T-cell (primary cell): ENCODE measurements around the gene SRPK3. TPM values are rescaled to one million over a fixed set of nuclear protein-coding genes. Genes with fewer than 3 reads are reported as not detected.
A peak's percentile ranks its signal among the peaks of the same experiment; 100 is the strongest.

ENCODE experiments used
- ATAC-seq, 4 experiments: fragments of 200-7000 bp in 3 of 4; fragments of 150-1000 bp in 1 of 4; cut with Tn5 transposase; replicated peaks in 1 of 4; 1 replicate in 3 of 4; 2 replicates in 1 of 4; pipeline ENCODE4 v1.10.0; 2021; ENCODE audit warnings: moderate library complexity in 3 of 4, mild to moderate bottlenecking in 2 of 4, moderate number of reproducible peaks in 1 of 4
- CTCF ChIA-PET, 2 donors: fragments of 300-600 bp; sonication (Branson Sonifier 250); formaldehyde crosslinking; loops; one replicate each; lab custom pipeline; 2022; ENCODE audit warnings: antibody characterized with exemption in 2 of 2; lab: Charles Lee
- POLR2A ChIA-PET, 2 donors: fragments of 300-600 bp; sonication (Branson Sonifier 250); formaldehyde crosslinking; loops; one replicate each; lab custom pipeline; 2022; ENCODE audit warnings: antibody characterized with exemption in 2 of 2; lab: Charles Lee
- DNase-seq, 35 experiments: peaks; one replicate each; pipeline versions ENCODE4 v3.0.0 to v3.0.0-alpha.2; 2013 to 2023
- H3K27ac ChIP-seq: one replicate; pipeline ENCODE4 v1.5.1; 2013; ENCODE audit warnings: low read length
- H3K27me3 ChIP-seq, 2 experiments: replicated peaks in 1 of 2; 1 replicate in 1 of 2; 2 replicates in 1 of 2; pipeline versions ENCODE4 v1.6.1 to v1.7.0; 2013; ENCODE audit warnings: low read length in 1 of 2, mixed read lengths in 1 of 2; ENCODE audit not compliant: control insufficient read depth in 2 of 2, insufficient read depth in 2 of 2; ENCODE audit errors: extremely low read depth in 1 of 2
- H3K36me3 ChIP-seq, 2 donors: 1 replicate in 1 of 2; 2 replicates in 1 of 2; pipeline versions ENCODE4 v1.6.1 to v1.7.0; 2013; ENCODE audit warnings: low read length in 1 of 2; ENCODE audit not compliant: control insufficient read depth in 2 of 2, insufficient read depth in 1 of 2; ENCODE audit errors: extremely low read depth in 1 of 2
- H3K4me1 ChIP-seq, 2 experiments: 1 replicate in 1 of 2; 2 replicates in 1 of 2; pipeline versions ENCODE4 v1.6.1 to v1.7.0; 2013; ENCODE audit warnings: low read length in 2 of 2, mixed read lengths in 1 of 2; ENCODE audit not compliant: insufficient read depth in 2 of 2, control insufficient read depth in 1 of 2; ENCODE audit errors: extremely low read depth in 1 of 2
- H3K4me3 ChIP-seq, 2 donors: 1 replicate in 1 of 2; 2 replicates in 1 of 2; pipeline versions ENCODE4 v1.5.1 to v1.7.0; 2013; ENCODE audit warnings: mild to moderate bottlenecking in 2 of 2, low read length in 1 of 2, moderate library complexity in 1 of 2; ENCODE audit not compliant: control insufficient read depth in 1 of 2; ENCODE audit errors: extremely low read depth in 1 of 2
- H3K9me3 ChIP-seq: 2 replicates; pipeline ENCODE4 v1.7.0; 2013
- H3K27ac Mint-ChIP-seq, 2 donors: one replicate each; pipeline ENCODE4 v1.8.0; 2020 to 2021; ENCODE audit warnings: mild to moderate bottlenecking in 2 of 2, mixed read lengths in 2 of 2
- H3K27me3 Mint-ChIP-seq, 2 donors: one replicate each; pipeline ENCODE4 v1.8.0; 2021 to 2022; ENCODE audit warnings: mixed read lengths in 2 of 2
- H3K36me3 Mint-ChIP-seq: one replicate; pipeline ENCODE4 v1.8.0; 2021; ENCODE audit warnings: mixed read lengths
- H3K4me1 Mint-ChIP-seq, 3 donors: one replicate each; pipeline ENCODE4 v1.8.0; 2020 to 2022; ENCODE audit warnings: mixed read lengths in 3 of 3, mild to moderate bottlenecking in 1 of 3
- H3K4me3 Mint-ChIP-seq, 3 donors: one replicate each; pipeline ENCODE4 v1.8.0; 2020 to 2022; ENCODE audit warnings: mild to moderate bottlenecking in 3 of 3, mixed read lengths in 3 of 3, moderate library complexity in 3 of 3
- H3K9me3 Mint-ChIP-seq, 3 donors: one replicate each; pipeline ENCODE4 v1.8.0; 2020 to 2022; ENCODE audit warnings: mixed read lengths in 3 of 3
- WGBS: methylation state at CpG from one replicate; pipeline ENCODE4 v1.1.5; 2013; ENCODE audit warnings: missing lambda C conversion rate; ENCODE audit not compliant: insufficient coverage; 5-methylcytosine and 5-hydroxymethylcytosine counted together
- total RNA-seq, 35 experiments: library from RNA in 6 of 35; stranded (reverse) in 6 of 35; fragments of 120-200 nt in 1 of 35; gene quantifications; one replicate each; pipeline versions ENCODE4 v1.2.1 to v1.2.4 and lab custom pipeline; 2013 to 2026

SRPK3 gene
- total RNA-seq, 5 donors from 2014 or later (not counting 1 experiment from before 2014, with no cell fraction given), result not detected

DNA sequence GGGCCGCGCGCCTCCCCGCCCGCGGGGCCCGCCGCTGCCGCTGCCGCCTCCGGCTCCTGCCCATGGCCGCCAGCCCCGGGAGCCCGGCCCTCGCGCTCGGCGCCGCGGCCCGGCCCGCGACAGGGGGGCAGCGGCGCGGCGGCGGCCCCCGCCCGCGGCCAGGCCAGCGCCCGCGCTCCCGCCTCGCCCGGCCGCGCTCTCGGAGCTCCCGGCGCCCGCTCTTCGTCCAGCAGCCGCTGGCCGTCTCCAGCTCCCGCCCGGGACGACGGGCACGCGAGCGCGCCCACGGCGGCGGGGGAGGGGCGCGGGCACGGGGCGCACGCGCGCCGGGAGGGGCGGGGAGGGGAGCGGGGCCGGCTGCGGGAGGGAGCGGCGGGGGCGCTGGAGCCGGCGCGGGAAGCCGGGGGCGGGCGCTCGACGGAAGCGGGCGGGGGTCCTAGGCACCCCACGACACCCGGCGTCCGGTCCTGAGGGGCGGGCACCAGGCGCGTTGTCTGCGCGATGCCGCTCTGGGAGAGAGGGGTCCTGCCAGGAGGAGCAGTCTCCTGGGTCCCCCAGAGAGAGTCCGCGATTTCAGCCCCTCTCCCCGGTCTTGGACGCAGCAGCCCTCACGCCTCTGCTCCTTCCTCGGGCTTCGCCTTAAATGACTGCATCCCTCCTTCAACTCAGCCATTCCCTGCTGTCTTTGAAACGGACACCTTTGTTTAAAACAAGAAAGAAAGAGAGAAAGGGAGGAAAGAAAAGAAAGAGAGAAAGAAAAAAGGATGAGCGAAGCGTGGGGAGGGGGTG lies 50.0 kb downstream of the SRPK3 start:
- Mint-ChIP-seq H3K4me3 (peak overlapping the region; percentile 31 to 64 (median 58)), H3K4me1 (peaks cover 13 to 23% (median 18%) of the 10 kb centered on the region in 3 donors), H3K27me3 (peaks cover 5 to 13% of the 10 kb centered on the region in 2 donors), H3K9me3 (no peaks in the 10 kb centered on the region), H3K27ac (no peak overlapping the region), H3K36me3 (no peaks in the 10 kb centered on the region)
- ChIA-PET POLR2A (no interaction called here), CTCF (no interaction called here)
- Histone ChIP-seq H3K4me3 (peak overlapping the region in 1 of 2 donors; percentile 21), H3K9me3 (no peaks in the 10 kb centered on the region), H3K27me3 (peaks cover 0 to 10% of the 10 kb centered on the region in 2 experiments), H3K27ac (no peak overlapping the region), H3K4me1 (peaks cover 0 to 23% of the 10 kb centered on the region in 2 experiments), H3K36me3 (no peaks in the 10 kb centered on the region)
- DNase-seq (no peak), ATAC-seq (peak in 1 of 4 experiments; percentile 36)
- WGBS, result 1% methylated on average over 40 of the region's 102 CpGs

GRCh38 chrX:153831429-153832150 lies 50.7 kb downstream of the SRPK3 start:
- Mint-ChIP-seq H3K27ac (peak overlapping the region; percentile 22 to 49), H3K4me3 (peak overlapping the region; percentile 59 to 64 (median 59)), H3K36me3 (no peaks in the 10 kb centered on the region), H3K27me3 (peaks cover 5 to 13% of the 10 kb centered on the region in 2 donors), H3K9me3 (no peaks in the 10 kb centered on the region), H3K4me1 (peaks cover 13 to 23% (median 18%) of the 10 kb centered on the region in 3 donors)
- ATAC-seq, result no peak
- no peak for DNase-seq
- Histone ChIP-seq H3K27me3 (peaks cover 0 to 10% of the 10 kb centered on the region in 2 experiments), H3K27ac (no peak overlapping the region), H3K4me1 (peaks cover 0 to 23% of the 10 kb centered on the region in 2 experiments), H3K9me3 (no peaks in the 10 kb centered on the region), H3K36me3 (no peaks in the 10 kb centered on the region), H3K4me3 (no peak overlapping the region)
- WGBS, result 85% methylated on average over 4 of the region's 23 CpGs
- CTCF ChIA-PET, result no interaction called here
- POLR2A ChIA-PET, result no interaction called here

- ChIA-PET CTCF (no interaction called here), POLR2A (no interaction called here)
- Histone ChIP-seq H3K9me3 (no peaks in the 10 kb centered on the region), H3K27me3 (peaks cover 0 to 10% of the 10 kb centered on the region in 2 experiments), H3K4me1 (peaks cover 0 to 21% of the 10 kb centered on the region in 2 experiments), H3K27ac (no peak overlapping the region), H3K4me3 (no peak overlapping the region), H3K36me3 (no peaks in the 10 kb centered on the region)
- no peak overlapping the region for H3K27ac Mint-ChIP-seq
- no peaks in the 10 kb centered on the region for H3K36me3 Mint-ChIP-seq
- peaks cover 3 to 13% (median 8%) of the 10 kb centered on the region in 3 donors for H3K4me1 Mint-ChIP-seq
- no peak overlapping the region for H3K4me3 Mint-ChIP-seq
- no peaks in the 10 kb centered on the region for H3K9me3 Mint-ChIP-seq
- WGBS, result 97% methylated on average over 8 of the region's 10 CpGs
- DNase-seq (no peak), ATAC-seq (no peak)
- peaks cover 5% of the 10 kb centered on the region in 2 donors for H3K27me3 Mint-ChIP-seq
Observed at GRCh38 chrX:153832728-153833127, 51.9 kb downstream of the SRPK3 start.

Other genes starting within 250 kb of the SRPK3 start
- gene CCNQ, start 181.9 kb upstream of the SRPK3 start, total RNA-seq, result 10 to 100 TPM; 12.5 to 29.8 (median 25.5) TPM
- under 1 TPM in 2 of 5 donors, not detected in 3; 0.13 to 0.19 TPM for gene DUSP9, start 133.8 kb upstream of the SRPK3 start, total RNA-seq
- gene PNCK, start 107.2 kb upstream of the SRPK3 start, total RNA-seq, result 1 to 10 TPM in 1 of 5 donors, not detected in 4; 1.0 TPM
- 1 to 10 TPM in 4 of 5 donors, under 1 TPM in 1; 0.89 to 2.3 (median 1.9) TPM for gene SLC6A8, start 93.1 kb upstream of the SRPK3 start, total RNA-seq
- 100 to 1,000 TPM in 4 of 5 donors, 10 to 100 TPM in 1; 90.1 to 124 (median 107) TPM for gene BCAP31, start 56.7 kb upstream of the SRPK3 start, total RNA-seq
- 10 to 100 TPM in 1 of 5 donors, 1 to 10 TPM in 4; 6.9 to 10.7 (median 7.9) TPM for gene ABCD1, start 56.2 kb upstream of the SRPK3 start, total RNA-seq
- gene PLXNB3, start 16.8 kb upstream of the SRPK3 start, total RNA-seq, result under 1 TPM in 4 of 5 donors, not detected in 1; 0.28 to 0.47 (median 0.43) TPM
- 10 to 100 TPM; 47.7 to 54.6 (median 51.8) TPM for gene IDH3G, start 13.3 kb downstream of the SRPK3 start, total RNA-seq
- gene SSR4, start 13.6 kb downstream of the SRPK3 start, total RNA-seq, result 100 to 1,000 TPM; 179 to 221 (median 209) TPM
- 10 to 100 TPM in 2 of 5 donors, 1 to 10 TPM in 3; 3.7 to 51.3 (median 9.0) TPM for gene PDZD4, start 49.5 kb downstream of the SRPK3 start, total RNA-seq
- 1 to 10 TPM; 1.4 to 6.0 (median 4.0) TPM for gene L1CAM, start 105.1 kb downstream of the SRPK3 start, total RNA-seq
- gene AVPR2, start 123.6 kb downstream of the SRPK3 start, total RNA-seq, result not detected
- gene ARHGAP4, start 145.2 kb downstream of the SRPK3 start, total RNA-seq, result 100 to 1,000 TPM; 420 to 485 (median 468) TPM
- 10 to 100 TPM; 53.3 to 98.2 (median 80.0) TPM for gene NAA10, start 154.0 kb downstream of the SRPK3 start, total RNA-seq
- 10 to 100 TPM; 10.2 to 23.5 (median 19.5) TPM for gene RENBP, start 163.6 kb downstream of the SRPK3 start, total RNA-seq
- gene HCFC1, start 190.8 kb downstream of the SRPK3 start, total RNA-seq, result 10 to 100 TPM; 67.1 to 73.4 (median 69.2) TPM
- gene TMEM187, start 191.7 kb downstream of the SRPK3 start, total RNA-seq, result 10 to 100 TPM in 3 of 5 donors, 1 to 10 TPM in 2; 4.0 to 16.9 (median 14.1) TPM
- gene IRAK1, start 238.9 kb downstream of the SRPK3 start, total RNA-seq, result 100 to 1,000 TPM in 1 of 5 donors, 10 to 100 TPM in 4; 66.5 to 102 (median 85.0) TPM